SU-DHL-6 (cell line): ENCODE measurements around the gene UTS2B.

Experiments
- EZH2phosphoT487 ChIP-seq: fragments of 200-600 bp; sonication (generic), shearing (Covaris generic); conservative IDR thresholded peaks from 2 replicates; pipeline ENCODE4 v1.6.1; 2018; ENCODE audit warnings: mild to moderate bottlenecking, antibody characterized with exemption, low read length, moderate library complexity, mixed read lengths
- TF ChIP-seq, protein P1 (sequence below): fragments of 200-600 bp; sonication (generic); IDR thresholded peaks from one replicate; pipeline ENCODE4 v1.5.1; 2017; ENCODE audit warnings: antibody characterized with exemption, mild to moderate bottlenecking, low read length, moderate library complexity; ENCODE audit not compliant: insufficient read depth, poor library complexity, severe bottlenecking

DNA sequence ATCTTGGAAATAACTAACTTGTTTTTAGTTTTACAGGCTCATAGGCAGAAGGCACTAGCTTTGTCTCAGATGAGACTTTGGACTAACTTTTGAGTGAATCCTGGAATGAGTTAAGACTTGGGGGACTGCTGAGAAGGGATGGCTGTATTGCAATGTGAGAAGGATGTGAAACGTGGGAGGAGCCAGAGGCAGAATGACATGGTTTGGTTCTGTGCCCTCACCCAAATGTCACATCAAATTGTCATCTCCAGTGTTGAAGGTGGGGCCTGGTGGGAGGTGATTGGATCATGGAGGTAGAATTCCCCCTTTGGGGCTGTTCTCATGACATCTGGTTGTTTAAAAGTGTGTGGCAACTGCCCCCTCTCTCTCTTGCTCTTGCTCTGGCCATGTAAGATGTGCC, 29.9 kb downstream of the UTS2B start:
- TF ChIP-seq, protein P1, sequence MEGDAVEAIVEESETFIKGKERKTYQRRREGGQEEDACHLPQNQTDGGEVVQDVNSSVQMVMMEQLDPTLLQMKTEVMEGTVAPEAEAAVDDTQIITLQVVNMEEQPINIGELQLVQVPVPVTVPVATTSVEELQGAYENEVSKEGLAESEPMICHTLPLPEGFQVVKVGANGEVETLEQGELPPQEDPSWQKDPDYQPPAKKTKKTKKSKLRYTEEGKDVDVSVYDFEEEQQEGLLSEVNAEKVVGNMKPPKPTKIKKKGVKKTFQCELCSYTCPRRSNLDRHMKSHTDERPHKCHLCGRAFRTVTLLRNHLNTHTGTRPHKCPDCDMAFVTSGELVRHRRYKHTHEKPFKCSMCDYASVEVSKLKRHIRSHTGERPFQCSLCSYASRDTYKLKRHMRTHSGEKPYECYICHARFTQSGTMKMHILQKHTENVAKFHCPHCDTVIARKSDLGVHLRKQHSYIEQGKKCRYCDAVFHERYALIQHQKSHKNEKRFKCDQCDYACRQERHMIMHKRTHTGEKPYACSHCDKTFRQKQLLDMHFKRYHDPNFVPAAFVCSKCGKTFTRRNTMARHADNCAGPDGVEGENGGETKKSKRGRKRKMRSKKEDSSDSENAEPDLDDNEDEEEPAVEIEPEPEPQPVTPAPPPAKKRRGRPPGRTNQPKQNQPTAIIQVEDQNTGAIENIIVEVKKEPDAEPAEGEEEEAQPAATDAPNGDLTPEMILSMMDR: no peak
- TF ChIP-seq EZH2phosphoT487: no peak
